OCI-LY7 (cell line): ENCODE data around the gene KCNC1.

Experiments used
- CTCF ChIP-seq: fragments of 200-600 bp; sonication (generic); conservative IDR thresholded peaks from 2 replicates; pipeline ENCODE4 v1.5.1; 2014; ENCODE audit warnings: mild to moderate bottlenecking, antibody characterized with exemption, low read length, moderate library complexity, mixed read lengths
- EZH2phosphoT487 ChIP-seq: fragments of 200-600 bp; sonication (generic); IDR thresholded peaks from 2 replicates; pipeline ENCODE4 v1.6.1; 2018; ENCODE audit warnings: low read depth, borderline replicate concordance, mild to moderate bottlenecking, mixed run types, antibody characterized with exemption, low read length, moderate library complexity, mixed read lengths

DNA sequence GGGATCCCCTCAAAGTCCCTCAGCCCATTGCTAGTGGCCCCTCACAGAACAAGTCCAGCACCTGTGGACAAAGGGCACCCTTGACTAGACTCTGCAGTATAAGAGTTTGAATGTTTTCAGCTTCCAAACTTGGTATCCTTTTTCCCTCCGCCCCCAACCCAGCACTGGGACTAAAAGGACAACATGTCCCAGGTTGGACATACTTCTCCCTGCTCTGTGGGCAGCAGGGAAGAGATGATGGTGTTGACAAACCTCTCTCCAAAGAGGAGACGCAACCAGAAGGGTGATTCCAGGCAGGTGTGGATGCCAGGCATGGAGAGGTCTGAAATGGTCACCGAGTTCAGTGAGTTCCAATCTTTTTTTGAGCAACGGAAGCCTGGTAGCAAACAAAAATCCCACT lies 19.7 kb upstream of the KCNC1 start:
- TF ChIP-seq CTCF = no peak
- no peak for TF ChIP-seq EZH2phosphoT487
